Stimulated activated CD8-positive, alpha-beta memory T cell treated with anti-CD3 and anti-CD28 coated beads, Interleukin-4, amount 100 ng/mL, for 4 hours (primary cell): ENCODE results near the gene TMEM184B.
"Not testable (repeated sequence)": the region's sequence is repeated elsewhere in the genome, so short reads cannot be mapped to it uniquely, and the experiment has no call there.

ENCODE experiments used
- DNase-seq, 2 donors: peaks; one replicate each; pipeline ENCODE4 v3.0.0-alpha.2; 2020; ENCODE audit warnings: low read depth in 2 of 2, low spot score in 1 of 2

TMEM184B gene

DNA sequence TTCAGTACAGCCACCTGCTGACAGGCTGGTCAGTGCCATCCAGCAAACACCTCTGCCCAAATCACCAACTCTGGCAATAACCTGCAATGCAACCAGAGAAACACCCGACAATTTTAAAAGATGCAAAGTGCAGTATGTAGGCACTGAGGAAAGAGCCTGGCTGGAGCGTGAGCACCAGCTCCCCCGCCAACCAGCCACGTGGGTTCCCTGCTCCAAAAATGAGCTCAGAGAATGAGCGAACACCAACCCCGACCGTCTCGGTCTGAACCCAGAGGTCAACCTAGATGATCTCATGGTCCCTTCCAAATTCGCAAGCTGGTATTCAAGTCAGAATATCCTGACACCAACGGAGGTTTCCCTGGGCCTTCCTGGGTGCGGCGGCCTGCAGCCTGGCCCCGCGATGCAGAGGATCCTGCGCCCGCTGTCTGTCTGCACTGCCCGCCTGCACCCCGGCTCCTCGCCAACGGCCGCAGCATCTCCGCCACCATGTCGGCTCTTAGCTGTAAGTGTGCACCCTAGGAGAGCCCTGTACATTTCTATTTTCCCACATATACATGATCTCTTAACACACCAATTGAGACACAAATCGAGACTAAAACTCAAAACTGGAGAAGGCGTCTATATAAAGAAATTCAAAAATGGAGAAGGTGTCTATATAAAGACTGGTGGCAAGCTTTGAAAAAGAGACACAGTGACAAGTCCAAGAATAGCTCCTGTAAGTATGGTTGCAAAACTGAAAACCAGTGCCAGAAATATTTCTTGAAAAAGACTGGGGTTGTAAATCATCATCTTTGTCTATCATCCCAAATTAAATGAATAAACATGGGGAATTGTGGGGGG is 22.8 kb downstream of the TMEM184B start:
- DNase-seq = no peak

DNA sequence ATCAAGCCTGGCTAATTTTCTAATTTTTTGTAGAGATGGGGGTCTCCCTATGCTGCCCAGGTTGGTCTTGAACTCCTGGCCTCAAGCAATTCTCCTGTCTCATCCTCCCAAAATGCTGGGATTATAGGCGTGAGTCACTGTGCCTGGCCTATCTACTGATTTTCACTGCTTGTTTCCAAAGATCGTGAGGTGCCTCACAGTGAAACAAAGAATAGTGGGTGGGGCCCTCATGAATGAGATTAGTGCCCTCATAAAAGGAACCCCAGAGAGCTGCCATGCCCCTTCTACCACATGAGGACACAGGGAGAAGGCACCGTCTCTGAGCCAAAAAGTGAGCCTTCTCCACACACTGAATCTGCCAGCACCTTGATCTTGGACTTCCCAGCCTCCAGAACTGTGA is 23.5 kb downstream of the TMEM184B start:
- no peak for DNase-seq

DNA sequence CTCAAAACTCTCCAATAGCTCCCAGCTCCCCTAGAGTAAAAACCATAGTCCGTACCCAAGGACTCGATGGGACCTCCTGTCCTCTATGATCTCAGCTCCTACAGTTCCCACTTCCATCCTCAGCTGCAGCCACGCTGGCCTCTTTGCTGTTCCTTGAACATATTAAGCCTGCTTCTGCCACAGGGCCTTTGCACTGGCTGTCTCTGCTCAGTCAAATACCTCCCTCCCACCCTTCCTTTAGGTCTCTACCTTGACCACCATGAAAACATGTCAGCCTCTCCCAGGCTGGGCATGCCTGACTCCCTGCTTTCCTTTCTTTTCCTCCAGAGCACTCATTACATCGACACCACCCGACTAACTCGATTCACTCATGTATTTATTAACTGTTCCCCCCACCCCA is 24.5 kb downstream of the TMEM184B start:
- DNase-seq = no peak

DNA sequence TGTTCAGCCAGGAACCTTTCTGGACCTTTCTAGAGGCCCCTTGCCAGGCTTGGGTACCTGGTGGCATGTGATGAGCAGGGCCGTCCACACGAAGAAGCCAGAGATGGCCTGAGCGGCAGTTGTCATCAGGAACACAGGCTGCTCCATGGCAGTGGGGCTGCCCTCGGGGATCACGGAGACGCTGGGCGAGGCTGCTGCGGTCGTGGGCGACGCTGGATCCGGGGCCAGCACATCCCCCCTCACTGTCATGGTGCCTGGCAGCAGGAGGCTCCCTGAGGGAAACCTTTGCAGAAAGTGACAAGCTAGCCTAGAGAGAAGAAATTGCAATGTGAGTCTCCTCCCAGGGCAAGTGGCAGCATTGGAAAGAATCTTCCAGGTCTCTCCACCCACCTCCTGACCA is 25.1 kb downstream of the TMEM184B start:
- no peak for DNase-seq

DNA sequence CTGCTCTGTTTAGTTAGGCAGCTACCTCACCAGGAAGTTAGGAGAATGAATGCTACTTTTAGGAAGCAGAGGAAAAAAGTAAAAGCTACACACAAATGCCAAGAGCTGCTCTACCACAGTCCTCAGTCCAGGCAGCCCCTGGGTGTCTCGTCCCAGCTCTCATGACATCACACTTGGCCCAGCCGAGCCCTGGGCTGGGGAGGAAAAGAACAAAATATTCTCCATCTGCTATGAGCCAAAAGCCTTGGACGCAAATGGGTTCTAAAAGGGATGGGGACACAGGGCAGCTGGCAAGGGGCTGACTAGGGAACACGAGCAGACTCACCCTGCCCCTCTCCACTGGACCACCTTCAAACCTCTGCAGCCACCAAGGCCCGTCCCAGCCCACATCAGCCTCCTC is 26.1 kb downstream of the TMEM184B start:
- no peak for DNase-seq

DNA sequence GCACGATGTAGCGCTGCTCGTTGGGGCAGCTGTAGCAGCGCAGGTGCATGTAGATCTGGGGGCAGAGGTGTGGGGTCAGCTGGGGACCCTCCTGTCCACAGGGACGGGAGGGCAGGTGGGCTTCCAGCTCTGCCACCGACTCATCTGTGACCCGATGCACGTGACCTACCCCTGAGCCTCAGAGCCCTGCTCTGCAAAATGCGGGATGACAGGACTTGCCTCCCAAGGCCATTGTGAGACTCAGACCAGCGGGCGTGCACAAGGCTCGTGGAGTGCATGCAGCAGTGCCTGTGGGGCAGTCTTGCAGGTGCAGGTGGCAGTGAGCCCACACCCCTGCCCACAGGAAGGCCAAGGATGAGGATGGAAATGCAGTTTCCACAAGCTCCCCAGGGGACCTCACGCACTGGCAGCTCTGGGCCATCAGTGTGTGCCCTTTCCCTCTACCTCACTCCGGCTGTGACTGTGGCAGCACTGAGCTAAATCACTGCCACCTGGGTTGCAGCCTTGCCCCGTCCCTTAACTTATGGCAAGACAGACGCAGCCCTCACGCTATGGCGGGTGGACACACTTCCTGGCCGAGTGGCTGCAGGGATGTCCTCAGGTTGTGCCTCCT is 26.7 kb downstream of the TMEM184B start:
- DNase-seq = no peak

DNA sequence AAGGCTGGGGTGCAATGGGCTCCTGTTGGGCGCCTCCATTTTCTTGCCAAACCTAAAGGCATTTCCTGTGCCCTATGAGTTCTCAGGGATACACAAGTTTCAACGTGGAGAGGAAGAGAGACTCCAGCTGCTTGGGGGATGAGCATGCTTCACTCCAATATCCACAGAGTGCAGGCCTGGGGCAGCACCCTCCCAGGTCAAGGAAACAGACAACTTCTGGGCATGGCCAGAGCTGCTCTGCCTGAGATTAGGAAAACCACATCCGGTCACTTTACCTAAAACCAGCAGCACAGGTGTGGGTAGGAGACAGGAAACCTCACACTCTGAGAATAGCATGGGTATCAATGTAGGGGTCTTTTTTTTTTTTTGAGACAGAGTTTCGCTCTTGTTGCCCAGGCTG is 28.7 kb downstream of the TMEM184B start:
- no peak for DNase-seq

DNA sequence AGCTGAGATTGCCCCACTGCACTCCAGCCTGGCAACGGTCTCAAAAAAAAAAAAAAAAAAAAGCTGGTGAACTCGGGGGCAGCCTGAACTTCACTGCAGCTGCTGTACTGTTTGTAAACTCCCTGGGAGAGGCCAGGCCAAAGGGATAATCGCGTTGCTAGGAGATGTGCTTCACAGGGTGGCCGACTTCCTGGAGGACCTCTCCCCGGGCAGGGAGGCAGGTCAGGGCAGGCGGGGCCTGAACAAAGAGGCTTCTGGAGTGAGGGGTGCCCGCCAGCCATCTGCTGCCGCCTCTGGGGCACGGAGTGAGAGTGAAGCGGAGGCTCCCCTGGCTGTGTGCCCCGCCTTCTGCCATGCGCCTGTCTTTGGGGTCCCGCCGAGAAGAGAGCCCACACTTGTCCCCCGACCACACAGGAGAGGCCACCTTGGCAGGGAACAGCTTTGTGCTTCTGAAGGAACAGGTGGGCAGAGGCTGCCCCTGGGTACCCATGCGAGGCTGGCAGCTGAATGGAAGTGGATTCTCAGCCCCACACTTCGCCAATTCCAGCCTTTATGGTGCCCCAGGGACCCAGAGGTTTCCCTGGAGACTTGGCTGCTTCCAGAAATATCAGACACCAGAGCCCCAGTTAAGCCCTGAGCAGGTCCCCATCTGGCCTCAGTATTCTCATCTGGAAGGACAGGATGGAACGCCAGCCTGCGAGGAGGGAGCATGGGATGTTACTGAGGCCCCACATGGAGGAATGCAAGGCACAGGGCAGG is 29.6 kb downstream of the TMEM184B start:
- no peak for DNase-seq

DNA sequence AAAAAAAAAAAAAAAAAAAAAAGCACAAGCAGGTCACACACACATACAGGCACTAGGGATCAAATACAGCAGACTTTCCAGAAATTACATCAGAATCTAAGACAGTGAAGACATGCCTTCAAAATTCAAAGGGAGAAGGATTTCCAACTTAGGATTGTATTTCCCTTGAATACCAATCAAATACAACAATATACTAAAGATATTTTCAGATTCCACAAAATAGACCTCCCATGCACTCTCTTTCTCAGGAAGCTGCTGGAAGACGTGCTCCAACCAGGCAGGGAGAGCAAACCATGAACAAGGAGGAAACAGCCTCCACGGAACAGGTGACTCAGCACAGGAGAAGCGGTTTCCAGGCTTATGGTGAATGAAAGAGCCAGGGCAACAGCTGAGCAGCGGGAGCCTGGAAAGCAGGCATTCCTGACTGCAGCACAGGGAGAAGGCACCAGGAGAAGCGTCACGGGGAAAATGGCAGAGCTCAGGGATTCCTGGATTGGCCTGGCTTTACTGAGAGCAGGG is 32.0 kb downstream of the TMEM184B start:
- DNase-seq = no peak

DNA sequence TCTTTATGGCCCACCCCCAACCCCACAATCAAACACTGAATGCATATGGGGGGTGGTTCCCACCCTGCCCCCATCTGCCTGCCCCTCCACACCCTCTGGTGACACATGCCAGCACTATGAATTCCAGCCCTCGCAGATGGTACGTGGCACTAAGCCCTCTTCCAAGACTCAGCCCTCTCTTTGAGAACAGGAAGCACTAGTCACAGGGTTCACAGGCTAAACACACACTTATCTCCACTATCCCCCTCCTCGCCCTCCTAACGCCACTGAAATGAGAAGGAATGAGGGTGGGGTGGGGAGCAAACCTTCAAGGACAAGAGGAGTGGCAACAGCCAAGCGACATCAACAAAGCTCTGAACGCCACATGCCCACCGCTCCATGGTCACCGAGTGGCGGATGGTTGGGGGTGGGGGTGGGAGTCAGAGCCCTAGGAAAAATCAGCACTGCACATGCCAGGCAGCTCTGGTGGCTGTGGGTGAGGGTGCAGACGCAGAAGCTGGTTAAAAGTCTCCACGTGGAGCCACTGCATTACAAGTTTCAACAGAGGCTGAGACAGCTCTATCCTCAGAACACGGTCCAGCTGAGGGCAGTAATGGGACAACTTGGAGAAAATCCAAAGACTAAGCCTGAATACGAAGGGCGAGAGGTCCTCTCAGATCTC is 33.6 kb downstream of the TMEM184B start:
- no peak for DNase-seq

DNA sequence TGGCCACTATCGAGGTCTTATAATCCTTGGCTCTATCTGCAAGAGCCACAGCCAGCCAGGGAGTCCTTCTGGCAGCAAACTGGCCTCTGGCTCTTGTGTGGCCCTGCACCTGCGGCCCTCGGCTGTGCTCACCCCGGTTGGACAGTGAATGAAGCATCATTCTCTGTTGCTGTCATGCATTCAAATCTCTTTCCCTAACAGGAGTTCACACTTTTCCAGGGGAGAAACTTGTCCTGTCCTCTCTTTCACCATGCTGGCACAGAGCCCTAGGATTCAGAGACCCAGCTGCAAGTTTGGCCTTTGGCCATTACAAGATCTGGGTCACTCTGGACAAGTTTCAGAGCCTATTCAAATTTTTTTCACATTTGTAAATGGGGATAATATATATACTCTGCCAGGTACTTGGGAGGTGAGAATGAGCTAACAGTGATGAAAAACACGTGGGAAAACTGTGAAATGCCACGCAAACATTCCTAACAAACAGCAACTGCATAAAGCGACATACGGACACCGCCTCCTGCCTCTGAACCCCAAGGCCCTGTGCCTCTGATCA is 34.2 kb downstream of the TMEM184B start:
- no peak for DNase-seq

DNA sequence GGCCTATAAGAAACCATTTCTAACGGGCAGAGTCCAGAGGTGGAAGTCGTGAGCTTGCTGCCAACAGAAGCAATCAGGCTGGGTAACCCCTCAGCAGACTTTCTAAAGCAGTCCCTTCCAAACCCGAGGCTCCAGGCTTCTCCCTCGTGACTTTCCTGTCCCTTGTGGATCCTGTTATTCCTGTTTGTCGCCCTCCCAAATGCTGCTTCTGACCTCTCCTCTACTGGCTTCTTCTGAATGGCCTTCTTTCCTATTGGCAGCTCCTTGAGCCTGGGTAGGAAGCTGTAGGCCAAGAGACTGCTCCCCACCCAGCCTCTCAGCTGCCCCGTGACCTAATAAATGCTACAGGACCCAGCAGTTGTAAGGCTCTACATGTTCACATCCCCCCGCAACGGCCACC is 36.0 kb downstream of the TMEM184B start:
- DNase-seq = no peak

DNA sequence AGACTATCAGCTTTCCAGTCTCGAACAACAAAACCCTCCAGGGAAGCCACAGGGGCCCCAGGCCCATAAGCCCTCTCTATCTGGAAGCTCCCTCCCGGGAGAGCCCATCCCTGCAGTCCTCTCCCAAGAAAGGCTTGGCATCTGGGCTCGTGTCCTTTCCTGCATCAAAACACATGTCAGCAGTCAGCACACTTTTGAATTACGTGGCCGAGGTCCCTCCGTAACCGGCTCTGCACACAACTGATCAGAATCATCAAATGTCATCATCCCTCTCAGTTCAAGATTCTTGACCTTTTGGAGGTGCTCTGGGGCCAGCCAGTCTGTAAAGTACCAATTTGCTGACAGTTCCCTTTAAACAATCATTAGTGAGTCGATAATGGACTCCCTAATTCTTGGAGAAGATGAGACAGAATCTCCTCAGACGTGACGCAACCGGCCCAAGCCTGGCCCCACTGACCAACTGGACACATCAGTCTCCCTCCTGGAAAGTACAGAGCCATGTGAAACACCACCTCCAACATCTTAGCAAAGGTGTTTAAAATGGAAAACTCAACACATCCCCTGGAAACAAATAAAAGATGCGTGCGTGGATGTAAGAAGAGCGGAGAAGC is 37.5 kb downstream of the TMEM184B start:
- no peak for DNase-seq

DNA sequence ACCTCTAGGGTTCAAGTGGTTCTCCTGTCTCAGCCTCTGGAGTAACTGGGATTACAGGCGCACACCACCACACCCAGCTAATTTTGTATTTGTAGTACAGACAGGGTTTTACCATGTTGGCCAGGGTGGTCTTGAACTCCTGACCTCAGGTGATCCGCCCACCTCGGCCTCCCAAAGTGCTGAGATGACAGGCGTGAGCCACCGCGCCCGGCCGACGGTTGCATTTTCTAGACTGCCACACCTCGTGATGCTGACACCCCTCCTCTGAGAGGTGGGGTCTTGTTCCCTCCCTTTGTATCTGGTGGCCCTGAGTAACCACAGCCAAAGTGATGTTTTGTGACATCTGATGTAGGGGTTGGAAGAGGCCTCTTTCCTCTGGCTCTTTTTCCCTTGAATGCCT is 39.0 kb downstream of the TMEM184B start:
- not testable (repeated sequence) for DNase-seq

DNA sequence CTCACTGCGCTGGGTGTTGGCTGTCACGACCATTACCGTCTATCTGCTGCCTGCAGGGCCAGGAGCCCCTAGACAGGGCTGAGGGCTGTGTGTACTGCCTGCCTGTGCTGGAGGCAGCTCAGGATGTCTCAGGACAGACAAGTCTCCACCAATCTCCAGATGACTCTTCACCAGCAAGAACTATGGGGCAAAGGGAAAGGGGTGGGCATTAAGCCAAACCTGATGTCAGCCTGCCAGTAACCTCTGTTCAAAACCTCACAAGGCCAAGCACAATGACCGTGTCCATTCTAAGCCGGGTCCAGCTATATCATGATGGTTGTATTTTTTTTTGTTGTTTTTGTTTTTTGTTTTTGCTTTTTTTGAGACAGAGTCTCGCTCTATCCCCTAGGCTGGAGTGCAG is 39.4 kb downstream of the TMEM184B start:
- no peak for DNase-seq

DNA sequence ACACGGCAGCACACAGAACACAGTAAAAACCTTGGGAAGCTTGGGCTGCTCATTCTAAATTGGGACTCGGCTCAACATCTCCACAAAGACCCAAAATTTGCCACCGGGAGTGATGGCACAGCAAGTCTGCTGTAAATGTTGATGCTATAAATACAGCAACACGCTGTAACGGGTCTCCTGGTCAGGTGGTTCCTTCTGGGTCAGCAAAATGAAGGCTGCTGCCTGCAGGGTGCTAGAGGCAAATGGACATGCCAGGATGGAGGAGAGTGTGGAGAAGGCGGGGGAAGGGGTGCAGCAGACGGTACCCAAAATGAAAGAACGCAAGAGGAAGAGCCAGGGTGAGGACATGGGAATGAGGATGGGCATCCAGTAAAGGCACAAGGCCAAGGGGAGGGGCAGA is 40.6 kb downstream of the TMEM184B start:
- no peak for DNase-seq

DNA sequence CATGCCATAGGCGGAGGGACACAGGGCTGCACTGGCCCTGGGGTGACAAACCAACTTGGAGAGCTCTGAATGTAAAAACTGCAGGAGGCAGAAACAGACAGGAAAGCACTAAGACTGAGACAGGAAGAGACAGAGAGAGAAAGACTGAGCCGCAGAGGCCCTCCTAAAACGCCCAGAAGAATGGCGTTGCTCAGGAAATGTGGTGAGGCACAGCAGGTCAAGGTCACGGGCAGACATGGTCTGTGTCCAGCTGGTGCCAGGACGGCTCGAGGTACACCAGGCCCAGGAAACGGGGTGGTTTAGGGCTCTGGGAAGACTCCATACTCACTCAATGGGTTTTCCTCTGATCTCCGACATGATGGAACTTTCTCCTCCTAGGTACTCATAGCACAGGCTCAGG is 41.9 kb downstream of the TMEM184B start:
- no peak for DNase-seq

DNA sequence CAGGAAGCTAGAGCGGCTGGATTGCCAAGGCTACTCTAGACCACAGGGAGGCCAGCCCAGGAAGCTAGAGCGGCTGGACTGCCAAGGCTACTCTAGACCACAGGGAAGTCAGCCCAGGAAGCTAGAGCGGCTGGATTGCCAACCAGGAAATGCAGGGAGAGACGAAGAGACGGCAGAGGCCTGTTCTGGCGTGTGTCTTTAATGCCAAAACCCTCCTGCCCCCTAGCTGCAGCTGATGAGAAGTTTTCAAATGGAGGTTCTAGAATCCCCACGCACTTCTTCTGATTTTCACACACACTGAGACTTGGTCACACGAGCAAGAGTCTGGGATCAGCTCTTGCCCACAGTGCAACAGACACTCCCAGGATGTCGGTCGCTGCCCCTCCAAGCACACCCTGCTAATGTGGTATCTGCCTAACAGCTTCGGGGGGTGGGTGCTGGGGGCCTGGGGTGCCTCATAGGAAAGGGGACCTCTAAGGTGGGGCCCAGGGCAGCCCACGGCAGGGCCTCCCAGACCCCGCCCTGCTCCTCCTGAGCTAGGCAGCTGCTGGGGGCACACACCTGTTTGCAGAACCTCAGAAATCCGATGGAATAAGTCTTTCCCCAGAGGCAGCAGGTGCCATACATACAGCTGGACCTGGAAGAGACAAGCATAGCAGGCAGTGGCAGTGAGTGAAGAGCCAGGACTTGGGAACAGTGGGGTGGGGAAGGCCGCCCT is 42.5 kb downstream of the TMEM184B start:
- DNase-seq = no peak

DNA sequence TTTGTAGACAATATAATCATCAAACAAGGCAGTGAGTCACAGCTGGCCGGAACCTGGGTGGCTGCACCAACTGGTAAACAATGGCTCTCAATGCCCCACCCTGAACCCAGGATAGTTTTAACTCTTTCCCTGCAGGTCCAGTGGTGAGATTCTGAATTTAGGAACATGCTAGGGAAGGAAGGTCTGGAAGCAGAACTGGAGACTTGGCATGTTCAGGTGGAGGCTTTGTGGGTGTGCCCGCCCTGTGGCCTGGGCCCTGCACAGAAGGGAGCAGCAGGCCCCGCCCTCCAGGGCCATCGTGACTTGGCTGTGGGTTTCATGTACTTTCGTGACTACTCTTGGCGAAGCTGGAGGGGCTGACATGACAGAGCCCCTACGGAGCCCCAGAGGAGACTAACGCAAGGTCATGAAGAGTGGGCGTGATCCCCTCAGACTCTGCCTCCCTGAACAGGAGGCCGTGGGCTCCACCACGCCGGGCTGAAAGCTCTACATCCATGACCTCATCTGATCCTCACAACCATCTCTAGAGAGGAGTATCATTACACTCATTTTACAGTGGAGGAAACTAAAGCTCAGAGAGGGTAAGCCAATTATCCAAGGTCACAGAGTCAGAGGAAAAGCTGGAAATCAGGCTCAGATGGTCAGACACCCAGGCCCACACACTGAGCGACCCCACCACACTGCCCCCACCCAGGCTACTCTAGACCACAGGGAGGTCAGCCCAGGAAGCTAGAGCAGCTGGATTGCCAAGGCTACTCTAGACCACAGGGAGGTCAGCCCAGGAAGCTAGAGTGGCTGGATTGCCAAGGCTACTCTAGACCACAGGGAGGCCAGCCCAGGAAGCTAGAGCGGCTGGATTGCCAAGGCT is 43.7 kb downstream of the TMEM184B start:
- no peak for DNase-seq
